ENCODE measurements around the gene RAE1.

RAE1 gene, protein sequence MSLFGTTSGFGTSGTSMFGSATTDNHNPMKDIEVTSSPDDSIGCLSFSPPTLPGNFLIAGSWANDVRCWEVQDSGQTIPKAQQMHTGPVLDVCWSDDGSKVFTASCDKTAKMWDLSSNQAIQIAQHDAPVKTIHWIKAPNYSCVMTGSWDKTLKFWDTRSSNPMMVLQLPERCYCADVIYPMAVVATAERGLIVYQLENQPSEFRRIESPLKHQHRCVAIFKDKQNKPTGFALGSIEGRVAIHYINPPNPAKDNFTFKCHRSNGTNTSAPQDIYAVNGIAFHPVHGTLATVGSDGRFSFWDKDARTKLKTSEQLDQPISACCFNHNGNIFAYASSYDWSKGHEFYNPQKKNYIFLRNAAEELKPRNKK

DNA sequence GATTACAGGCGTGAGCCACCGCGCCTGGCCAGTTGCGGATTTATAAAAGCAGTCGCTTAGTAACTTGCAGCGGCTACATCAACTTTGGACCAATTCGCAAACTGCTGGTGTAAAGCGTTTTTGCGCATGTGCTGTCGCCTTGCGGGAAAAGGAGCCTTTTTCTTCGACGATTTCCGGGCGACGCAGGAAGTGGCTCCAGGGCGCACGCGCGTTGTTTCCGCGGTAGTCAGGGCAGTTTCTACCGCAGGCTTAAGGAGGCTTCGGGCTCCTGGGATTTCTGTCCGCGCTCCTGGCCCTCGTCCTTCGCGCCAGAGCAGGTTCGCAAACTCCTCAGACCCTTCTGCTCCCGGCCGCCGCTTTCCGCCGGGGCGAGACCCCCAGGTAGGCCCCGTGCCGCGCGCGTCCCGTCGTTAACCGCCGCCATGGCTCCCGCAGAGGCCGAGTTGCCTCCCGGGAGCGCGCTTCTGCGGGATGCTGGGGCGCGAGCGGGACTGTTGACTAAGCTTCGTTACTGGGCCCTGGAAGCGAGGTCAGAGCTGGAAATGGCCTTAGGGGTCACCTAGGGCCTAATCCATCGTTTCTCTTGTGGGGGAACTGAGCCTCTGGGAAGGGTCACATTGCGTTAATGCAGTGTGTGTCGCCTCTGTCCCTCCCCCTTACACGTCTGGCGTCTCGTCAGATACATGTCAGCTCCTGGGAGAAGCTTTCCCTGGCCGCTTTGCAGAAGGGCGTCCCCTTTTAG is at the start of gene RAE1:
RAE1 (plus strand) TSS at position 214 of the 742 bp plus-strand sequence. CDS start 2,784 bp downstream, outside the sequence.
- in situ Hi-C loops (cut with MboI; ENCODE audit: low sequenced_read_pairs): no loop called here

DNA sequence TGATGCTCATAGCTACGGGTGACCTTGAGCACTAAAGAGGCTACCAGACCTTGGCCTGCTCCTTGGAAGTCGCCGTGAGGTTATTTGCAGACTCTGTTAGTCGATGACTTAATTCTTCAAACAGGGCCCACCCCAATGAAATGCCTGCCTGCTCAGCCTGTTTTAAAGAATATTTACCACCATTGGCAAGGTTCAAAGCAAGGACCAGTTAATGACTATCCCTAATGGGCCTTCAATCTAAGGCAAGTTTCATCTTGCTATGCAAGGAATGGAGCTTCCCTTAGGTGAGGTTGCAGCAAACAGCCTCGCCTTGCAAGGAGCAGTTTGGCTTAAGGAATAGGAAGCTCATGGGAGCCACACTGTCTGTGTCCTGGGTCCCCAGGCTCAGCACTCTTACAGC is 44.3 kb upstream of the RAE1 start:
- in situ Hi-C loops (cut with MboI; ENCODE audit: low sequenced_read_pairs): no loop called here

GRCh38 chr20:57308451-57309271 is 42.4 kb upstream of the RAE1 start:
- in situ Hi-C loops (cut with MboI; ENCODE audit: low sequenced_read_pairs): no loop called here

DNA sequence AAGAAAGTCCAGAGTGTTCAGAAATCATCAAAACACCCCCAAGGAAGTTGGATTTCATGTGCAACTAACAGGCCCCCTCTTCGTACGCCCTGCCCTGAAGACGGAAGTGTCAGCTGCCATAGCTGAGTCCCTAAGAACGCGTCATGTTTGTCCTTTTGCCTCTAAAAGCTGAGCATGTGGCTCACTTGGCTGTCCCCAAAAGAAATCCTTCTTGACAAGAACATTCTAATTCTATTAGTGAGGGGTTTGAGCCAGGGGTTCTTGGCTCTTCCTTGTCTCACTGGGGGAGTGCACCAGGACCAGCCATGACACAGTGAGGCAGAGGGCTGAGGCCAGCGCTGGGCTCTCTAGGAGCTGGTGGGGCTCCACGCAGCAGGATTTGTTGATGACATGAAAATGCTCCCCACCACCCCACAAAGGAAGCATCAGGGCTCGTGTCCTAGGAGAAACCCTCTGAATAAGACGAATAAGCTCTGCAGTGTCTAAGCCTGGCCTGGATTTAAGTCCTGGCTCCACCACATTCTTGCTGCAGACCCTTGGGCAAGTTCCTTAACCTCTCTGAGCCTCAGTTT is 41.4 kb upstream of the RAE1 start:
- in situ Hi-C loops (cut with MboI; ENCODE audit: low sequenced_read_pairs): no loop called here

DNA sequence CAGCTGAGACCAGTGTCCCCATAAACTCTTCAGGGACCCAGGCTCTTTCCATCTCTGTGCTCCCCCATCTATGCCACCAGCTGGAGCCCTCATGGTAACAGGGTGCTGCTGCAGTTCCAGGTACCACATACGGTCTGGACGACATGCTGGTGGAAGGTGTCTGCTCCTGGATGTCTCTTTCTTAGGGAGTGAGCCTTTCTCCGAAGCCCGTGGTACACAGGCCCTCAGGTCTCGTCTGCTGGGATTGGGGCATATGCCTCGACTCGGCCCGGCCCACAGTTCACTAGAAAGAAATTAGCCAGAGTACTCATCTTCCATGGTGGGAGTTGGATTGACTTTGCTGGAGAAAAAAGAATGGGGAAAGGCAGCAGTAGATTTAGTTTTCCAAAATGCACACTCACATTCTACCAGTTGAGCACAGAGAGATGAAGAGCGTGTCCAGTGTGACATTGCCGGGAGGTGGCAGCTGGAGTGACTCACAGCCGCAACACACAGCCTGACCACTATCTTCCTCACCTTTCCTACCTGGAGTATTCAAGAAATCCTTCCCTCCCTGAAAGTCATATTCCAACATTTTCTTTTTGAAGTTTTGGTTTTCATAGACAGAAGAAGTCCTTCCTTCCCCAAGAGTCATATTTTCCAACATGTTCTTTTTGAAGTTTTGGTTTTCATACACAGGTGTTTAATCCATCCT is 40.1 kb upstream of the RAE1 start:
- in situ Hi-C loops (cut with MboI; ENCODE audit: low sequenced_read_pairs): no loop called here

- in situ Hi-C loops (cut with MboI; ENCODE audit: low sequenced_read_pairs): no loop called here
Observed at GRCh38 chr20:57312138-57312537, 38.9 kb upstream of the RAE1 start.

- in situ Hi-C loops (cut with MboI; ENCODE audit: low sequenced_read_pairs): no loop called here
Observed at GRCh38 chr20:57313230-57313629, 37.8 kb upstream of the RAE1 start.

DNA sequence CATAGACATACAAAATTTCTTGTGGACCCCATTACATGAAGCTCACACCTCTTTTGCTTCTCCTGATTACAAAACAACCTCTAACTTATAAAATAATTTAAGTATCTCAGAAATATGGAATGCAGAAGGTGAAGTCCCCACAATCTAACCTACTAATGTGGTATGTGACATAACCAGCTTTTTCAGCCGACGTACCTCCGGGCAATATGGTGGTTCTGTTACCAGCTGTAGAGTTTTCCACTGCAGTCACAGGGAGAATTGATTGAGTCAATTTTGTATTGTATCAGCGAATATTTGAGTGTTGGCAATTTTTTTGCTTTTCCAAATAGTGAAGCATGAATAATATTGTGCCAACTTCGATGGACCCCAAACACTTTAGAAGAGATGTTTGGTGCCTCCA is 37.1 kb upstream of the RAE1 start:
- in situ Hi-C loops (cut with MboI; ENCODE audit: low sequenced_read_pairs): no loop called here

- in situ Hi-C loops (cut with MboI; ENCODE audit: low sequenced_read_pairs): no loop called here
Observed at GRCh38 chr20:57315083-57315975, 35.7 kb upstream of the RAE1 start.

DNA sequence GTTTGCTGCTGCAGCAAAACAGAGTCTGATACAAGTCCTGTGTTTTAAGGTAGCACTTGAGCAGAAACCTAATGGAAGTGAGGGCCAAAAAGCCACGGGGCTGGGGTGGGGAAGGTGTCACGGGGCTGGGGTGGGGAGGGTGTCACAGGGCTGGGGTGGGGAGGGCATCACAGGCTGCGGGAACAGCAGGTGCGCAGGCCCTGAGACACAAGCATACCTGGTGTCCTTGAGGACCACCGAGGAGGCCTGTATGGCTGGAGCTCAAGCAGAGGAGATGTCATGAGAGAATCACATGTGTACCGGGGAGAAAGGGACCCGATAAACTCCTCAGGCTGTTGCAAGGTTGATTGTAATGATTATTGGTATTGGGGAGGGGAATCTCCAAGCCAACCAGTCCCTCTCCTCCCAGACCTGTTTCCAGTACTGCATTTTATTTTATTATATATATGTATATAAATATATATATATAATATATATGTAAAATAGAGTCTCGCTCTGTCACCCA is 35.0 kb upstream of the RAE1 start:
- in situ Hi-C loops (cut with MboI; ENCODE audit: low sequenced_read_pairs): no loop called here

DNA sequence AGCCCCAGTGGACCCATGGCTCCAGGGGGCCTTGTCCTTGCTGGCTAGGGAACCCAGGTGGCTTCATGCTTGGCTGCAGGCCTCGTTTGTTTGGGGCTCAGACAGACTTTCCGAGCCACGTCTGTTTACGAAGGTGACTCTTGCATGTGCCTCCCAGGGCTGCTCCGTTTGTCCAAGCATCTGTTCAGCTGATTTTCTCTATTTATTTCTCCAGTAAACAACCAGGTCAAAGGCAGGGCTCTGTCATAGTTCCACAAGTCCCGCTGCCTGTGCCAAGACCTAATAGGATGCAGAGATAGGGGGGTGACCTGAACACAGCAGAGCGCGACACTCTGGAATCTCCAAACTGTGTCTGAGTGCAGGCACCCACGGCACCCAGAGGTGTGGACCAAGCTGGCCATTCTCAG is 34.3 kb upstream of the RAE1 start:
- in situ Hi-C loops (cut with MboI; ENCODE audit: low sequenced_read_pairs): no loop called here

GRCh38 chr20:57317316-57317788 is 33.7 kb upstream of the RAE1 start:
- in situ Hi-C loops (cut with MboI; ENCODE audit: low sequenced_read_pairs): no loop called here

- in situ Hi-C loops (cut with MboI; ENCODE audit: low sequenced_read_pairs): no loop called here
Observed at GRCh38 chr20:57317789-57318371, 33.2 kb upstream of the RAE1 start.

DNA sequence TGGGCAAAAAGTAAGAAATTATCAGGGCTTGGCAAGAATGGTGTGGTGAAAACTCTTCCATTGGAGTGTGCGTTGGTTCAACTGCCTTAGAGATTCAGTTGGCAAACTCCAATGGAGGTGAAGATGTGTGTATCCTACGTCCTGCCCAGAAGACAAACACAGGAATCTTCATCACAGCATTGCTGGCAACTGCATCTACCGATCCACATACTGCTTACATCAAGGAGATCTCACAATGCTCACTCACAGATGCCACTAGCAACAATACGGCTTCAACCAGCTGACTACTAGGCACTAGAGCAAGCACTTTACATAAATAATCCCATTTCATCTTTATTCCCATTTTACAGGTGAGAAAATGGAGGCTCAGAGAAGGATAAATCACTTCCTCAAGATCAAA is 31.5 kb upstream of the RAE1 start:
- in situ Hi-C loops (cut with MboI; ENCODE audit: low sequenced_read_pairs): no loop called here

GRCh38 chr20:57320358-57320757 is 30.7 kb upstream of the RAE1 start:
- in situ Hi-C loops (cut with MboI; ENCODE audit: low sequenced_read_pairs): no loop called here

DNA sequence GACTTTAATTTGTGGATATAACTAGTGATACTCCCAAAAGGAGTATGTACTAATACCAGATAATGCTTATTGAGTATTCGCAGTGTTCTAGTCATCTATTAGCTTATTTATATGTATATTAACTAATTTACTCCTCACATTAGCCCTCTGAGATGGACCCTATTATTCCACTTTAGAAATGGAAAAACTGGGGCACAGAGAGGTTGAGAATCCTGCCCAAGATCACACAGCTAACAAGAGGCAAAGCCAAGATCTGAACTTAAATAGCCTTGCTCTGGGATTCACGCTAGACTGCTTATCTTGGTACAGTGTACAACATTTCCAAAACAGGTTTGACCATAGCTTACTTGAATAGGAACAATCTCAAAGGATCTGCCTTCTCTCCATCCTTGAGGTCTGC is 29.9 kb upstream of the RAE1 start:
- in situ Hi-C loops (cut with MboI; ENCODE audit: low sequenced_read_pairs): no loop called here

DNA sequence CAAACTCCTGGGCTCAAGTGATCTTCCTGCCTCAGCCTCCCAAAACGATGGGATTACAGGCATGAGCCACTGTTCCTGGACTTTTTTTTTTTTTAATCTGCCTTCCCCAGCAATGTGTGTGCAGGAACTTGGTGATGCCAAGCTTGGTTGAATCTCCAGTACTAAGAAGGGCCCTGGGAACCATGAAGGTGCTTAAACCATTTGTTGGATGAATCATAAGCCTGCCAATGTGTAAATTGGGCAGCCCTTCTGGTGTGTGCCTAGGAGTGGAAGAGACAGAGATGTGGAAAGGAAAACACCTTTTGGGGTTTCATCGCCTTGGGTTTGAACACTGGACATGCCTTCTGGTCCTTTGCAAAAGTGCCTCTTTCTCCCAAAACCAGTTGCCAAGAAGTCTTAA is 28.6 kb upstream of the RAE1 start:
- in situ Hi-C loops (cut with MboI; ENCODE audit: low sequenced_read_pairs): no loop called here

DNA sequence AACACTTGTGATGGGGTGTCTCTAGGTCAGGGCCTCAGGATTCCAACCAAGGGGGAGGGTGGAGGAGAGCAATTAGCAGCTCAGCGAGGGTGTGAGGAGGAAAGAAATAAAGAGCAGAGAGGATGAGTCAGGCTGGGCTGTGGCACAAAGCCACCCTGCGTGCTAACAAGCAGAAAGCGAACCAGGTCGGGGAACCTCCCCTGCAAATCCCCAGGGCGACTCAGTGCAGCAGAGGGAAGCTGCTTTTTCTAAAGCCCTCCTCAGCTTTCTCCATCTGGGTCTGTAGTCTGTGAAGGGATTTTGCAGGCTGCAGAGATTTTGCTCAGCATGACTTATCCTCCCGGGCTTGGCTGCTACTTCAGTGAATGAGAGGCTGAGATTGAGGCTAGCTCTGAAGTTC is 28.0 kb upstream of the RAE1 start:
- in situ Hi-C loops (cut with MboI; ENCODE audit: low sequenced_read_pairs): no loop called here

All from HL-60/S4 (cell line).